Tibial nerve (tissue), 4 donors: Measurements from ENCODE around the gene TLR9. TPM values are rescaled to one million over a fixed set of nuclear protein-coding genes. Genes with fewer than 3 reads are reported as not detected.

Experiments used
- DNase-seq, 2 donors: peaks; one replicate each; pipeline ENCODE4 v3.0.0-alpha.2; 2019; ENCODE audit warnings: low spot score in 2 of 2
- H3K27ac ChIP-seq, 4 donors: fragments of 200-600 bp; sonication (generic) in 3 of 4; one replicate each; pipeline ENCODE4 v1.5.1; 2017 to 2019; ENCODE audit warnings: mild to moderate bottlenecking in 1 of 4
- H3K27me3 ChIP-seq, 2 donors: fragments of 200-600 bp; sonication (generic) in 1 of 2; one replicate each; pipeline versions ENCODE4 v1.5.1 to v1.6.0; 2017 to 2019
- H3K36me3 ChIP-seq, 3 donors: fragments of 200-600 bp; sonication (generic); one replicate each; pipeline ENCODE4 v1.5.1; 2018 to 2019
- H3K4me1 ChIP-seq, 4 donors: fragments of 200-600 bp; sonication (generic) in 3 of 4; one replicate each; pipeline ENCODE4 v1.5.1; 2017 to 2019
- H3K4me3 ChIP-seq, 4 donors: fragments of 200-600 bp; sonication (generic) in 3 of 4; one replicate each; pipeline ENCODE4 v1.5.1; 2017 to 2019; ENCODE audit warnings: mild to moderate bottlenecking in 1 of 4, moderate library complexity in 1 of 4
- H3K9me3 ChIP-seq, 4 donors: fragments of 200-600 bp; sonication (generic) in 3 of 4; one replicate each; pipeline ENCODE4 v1.5.1; 2017 to 2019
- CTCF ChIP-seq, 5 experiments: fragments of 200-600 bp in 3 of 5; fragments of 450-650 bp in 2 of 5; sonication (generic) in 3 of 5; IDR thresholded peaks; one replicate each; pipeline ENCODE4 v1.5.1; 2016 to 2019; ENCODE audit warnings: antibody characterized with exemption in 5 of 5, mild to moderate bottlenecking in 3 of 5, moderate library complexity in 2 of 5
- EP300 ChIP-seq, 2 donors: sonication (generic); formaldehyde crosslinking; IDR thresholded peaks; one replicate each; pipeline ENCODE4 v1.6.1; 2017; ENCODE audit warnings: antibody characterized with exemption in 2 of 2, mild to moderate bottlenecking in 1 of 2
- POLR2A ChIP-seq, 2 donors: fragments of 450-650 bp; IDR thresholded peaks; one replicate each; pipeline ENCODE4 v1.6.1; 2017; ENCODE audit warnings: antibody characterized with exemption in 2 of 2, mild to moderate bottlenecking in 2 of 2, moderate library complexity in 2 of 2
- WGBS, 2 donors: methylation state at CpG; one replicate each; pipeline ENCODE4 v1.1.5; 2018; 5-methylcytosine and 5-hydroxymethylcytosine counted together
- total RNA-seq, 4 donors: library from RNA; depleted of rRNA; stranded (reverse); fragments of >200 nt; gene quantifications; one replicate each; pipeline ENCODE4 v1.1.0, GENCODE V29; 2016

TLR9 gene
- total RNA-seq, 4 donors from 2014 or later, result 0.30 to 0.39 TPM; not detected in 2

GRCh38 chr3:52227117-52227516 is 1.7 kb upstream of the TLR9 start:
- no peaks in the 10 kb centered on the region for H3K27me3 ChIP-seq
- H3K36me3 ChIP-seq, result peaks cover 0 to 57% (median 25%) of the 10 kb centered on the region in 3 donors
- H3K9me3 ChIP-seq, result no peaks in the 10 kb centered on the region
- DNase-seq, result no peak
- H3K27ac ChIP-seq, result peak overlapping the region in 1 of 4 donors; percentile 62
- TF ChIP-seq CTCF (IDR thresholded peaks at IDR 0.05), result no peak
- no peak for TF ChIP-seq POLR2A (IDR thresholded peaks at IDR 0.05)
- peaks cover 0 to 9% (median 3%) of the 10 kb centered on the region in 4 donors for H3K4me1 ChIP-seq
- WGBS, 2 donors, result 74 to 82% methylated on average over 3 to 4 of the region's 4 CpGs
- H3K4me3 ChIP-seq, result no peak overlapping the region

DNA sequence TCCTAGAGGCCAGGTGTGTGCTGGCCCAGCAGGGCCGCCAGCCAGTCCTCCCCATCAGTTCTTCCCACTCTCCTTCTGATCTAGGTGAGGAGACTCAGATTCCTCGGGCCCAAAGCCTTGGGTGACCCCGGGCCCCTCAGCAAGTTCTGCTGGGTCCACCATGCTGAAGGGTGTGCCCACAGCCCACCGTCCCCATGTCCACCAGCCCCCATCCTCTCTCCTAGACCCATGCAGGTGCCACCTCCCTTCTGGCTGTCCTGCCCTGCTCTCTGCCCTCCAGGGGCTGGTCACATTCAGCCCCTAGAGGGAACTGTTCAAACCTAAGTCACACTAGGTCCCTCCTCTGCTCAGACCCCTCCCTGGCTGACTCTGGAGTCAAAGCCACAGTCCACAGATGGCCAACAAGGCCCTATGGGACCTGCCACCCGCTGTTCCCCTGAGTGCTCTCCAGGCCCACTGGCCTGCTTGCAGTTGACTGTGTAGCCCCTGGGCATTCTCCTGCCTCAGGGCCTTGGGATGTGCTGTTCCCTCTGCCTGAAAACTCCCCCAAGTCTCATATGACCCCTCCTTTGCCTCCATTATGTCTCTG is 878 bp upstream of the TLR9 start:
- Histone ChIP-seq H3K4me3 (no peak overlapping the region), H3K36me3 (peaks cover 0 to 54% (median 25%) of the 10 kb centered on the region in 3 donors), H3K9me3 (no peaks in the 10 kb centered on the region), H3K27ac (peak overlapping the region in 1 of 4 donors; percentile 62), H3K27me3 (no peaks in the 10 kb centered on the region), H3K4me1 (peaks cover 0 to 12% (median under 1%) of the 10 kb centered on the region in 4 donors)
- no peak for DNase-seq
- 76 to 79% methylated on average over 5 of the region's 5 CpGs for WGBS, 2 donors
- TF ChIP-seq CTCF (IDR thresholded peaks at IDR 0.05), result no peak
- TF ChIP-seq POLR2A (IDR thresholded peaks at IDR 0.05), result no peak
- no peak for TF ChIP-seq EP300 (IDR thresholded peaks at IDR 0.05)

- Histone ChIP-seq H3K4me3 (no peak overlapping the region), H3K27me3 (no peaks in the 10 kb centered on the region), H3K9me3 (no peaks in the 10 kb centered on the region), H3K36me3 (peaks cover 0 to 28% (median 0%) of the 10 kb centered on the region in 3 donors), H3K4me1 (peaks cover 0 to 18% (median 3%) of the 10 kb centered on the region in 4 donors), H3K27ac (no peak overlapping the region)
- no peak for DNase-seq
- WGBS, 2 donors, result 87 to 89% methylated on average over 32 of the region's 32 CpGs
- TF ChIP-seq CTCF (IDR thresholded peaks at IDR 0.05) (no peak), POLR2A (IDR thresholded peaks at IDR 0.05) (no peak), EP300 (IDR thresholded peaks at IDR 0.05) (no peak)
Observed at GRCh38 chr3:52223449-52224408, 1.7 kb downstream of the TLR9 start.

GRCh38 chr3:52222319-52223221 is 2.9 kb downstream of the TLR9 start:
- 90 to 94% methylated on average over 30 to 41 of the region's 41 CpGs for WGBS, 2 donors
- no peaks in the 10 kb centered on the region for H3K9me3 ChIP-seq
- H3K4me3 ChIP-seq, result no peak overlapping the region
- H3K4me1 ChIP-seq, result peaks cover 0 to 28% (median 4%) of the 10 kb centered on the region in 4 donors
- DNase-seq, result no peak
- H3K27me3 ChIP-seq, result no peaks in the 10 kb centered on the region
- TF ChIP-seq CTCF (IDR thresholded peaks at IDR 0.05), result no peak
- no peak for TF ChIP-seq POLR2A (IDR thresholded peaks at IDR 0.05)
- no peak for TF ChIP-seq EP300 (IDR thresholded peaks at IDR 0.05)
- peaks cover 0 to 16% (median 0%) of the 10 kb centered on the region in 3 donors for H3K36me3 ChIP-seq
- H3K27ac ChIP-seq, result no peak overlapping the region
